Measurements from ENCODE around the gene CD70.
"Not testable (repeated sequence)": the region's sequence is repeated elsewhere in the genome, so short reads cannot be mapped to it uniquely, and the experiment has no call there.

CD70 gene

DNA sequence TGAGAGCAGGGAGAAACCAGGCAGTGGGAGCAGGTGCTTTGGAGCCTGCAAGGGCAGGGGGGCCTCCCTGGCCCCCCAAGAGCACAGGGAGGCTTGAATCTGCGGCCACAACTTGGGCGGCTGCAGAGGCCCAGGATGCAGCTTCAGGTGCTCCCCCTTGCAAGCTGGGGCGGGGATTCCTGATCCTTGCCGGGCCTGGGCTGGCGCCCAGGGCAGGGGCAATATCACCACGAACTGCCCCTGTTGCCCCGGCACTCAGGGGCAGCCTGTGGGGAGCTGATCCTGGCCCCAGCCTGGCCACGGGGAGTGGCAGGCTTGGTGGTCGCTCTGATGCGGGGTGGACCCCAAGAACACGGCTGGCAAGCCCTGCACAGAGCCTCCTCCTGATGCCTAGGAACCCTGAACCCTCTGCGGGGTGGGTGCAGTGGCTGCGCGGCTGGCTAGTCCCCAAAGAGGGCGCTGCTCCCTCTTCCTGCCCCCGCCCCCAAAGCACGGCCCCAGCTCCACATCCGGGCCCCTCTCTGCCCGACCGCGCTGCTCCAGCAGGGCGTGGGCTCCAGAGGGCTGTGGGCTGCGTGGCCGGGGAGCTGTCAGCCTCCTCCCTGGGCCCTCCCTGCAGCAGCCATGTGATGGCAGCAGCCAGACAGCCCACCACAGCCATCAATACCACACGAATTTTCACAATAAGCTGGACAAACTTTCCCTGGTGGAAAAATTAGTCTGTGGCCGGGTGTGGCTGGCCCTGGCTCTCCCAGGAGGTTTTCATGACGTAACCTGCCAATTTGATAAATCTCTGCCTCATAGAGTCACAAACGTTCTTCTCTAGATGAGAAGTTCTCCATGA lies 39.1 kb downstream of the CD70 start:
- peak; percentile 56 for DNase-seq
- Histone ChIP-seq H3K27me3 (ENCODE audit: insufficient read depth, low read depth, severe bottlenecking) (no peaks in the 10 kb centered on the region), H3K27ac (no peak overlapping the region), H3K4me3 (ENCODE audit: low read depth, low read length) (no peak overlapping the region), H3K36me3 (no peaks in the 10 kb centered on the region), H3K9me3 (ENCODE audit: severe bottlenecking) (peaks cover 4% of the 10 kb centered on the region)
- TF ChIP-seq, protein P1, sequence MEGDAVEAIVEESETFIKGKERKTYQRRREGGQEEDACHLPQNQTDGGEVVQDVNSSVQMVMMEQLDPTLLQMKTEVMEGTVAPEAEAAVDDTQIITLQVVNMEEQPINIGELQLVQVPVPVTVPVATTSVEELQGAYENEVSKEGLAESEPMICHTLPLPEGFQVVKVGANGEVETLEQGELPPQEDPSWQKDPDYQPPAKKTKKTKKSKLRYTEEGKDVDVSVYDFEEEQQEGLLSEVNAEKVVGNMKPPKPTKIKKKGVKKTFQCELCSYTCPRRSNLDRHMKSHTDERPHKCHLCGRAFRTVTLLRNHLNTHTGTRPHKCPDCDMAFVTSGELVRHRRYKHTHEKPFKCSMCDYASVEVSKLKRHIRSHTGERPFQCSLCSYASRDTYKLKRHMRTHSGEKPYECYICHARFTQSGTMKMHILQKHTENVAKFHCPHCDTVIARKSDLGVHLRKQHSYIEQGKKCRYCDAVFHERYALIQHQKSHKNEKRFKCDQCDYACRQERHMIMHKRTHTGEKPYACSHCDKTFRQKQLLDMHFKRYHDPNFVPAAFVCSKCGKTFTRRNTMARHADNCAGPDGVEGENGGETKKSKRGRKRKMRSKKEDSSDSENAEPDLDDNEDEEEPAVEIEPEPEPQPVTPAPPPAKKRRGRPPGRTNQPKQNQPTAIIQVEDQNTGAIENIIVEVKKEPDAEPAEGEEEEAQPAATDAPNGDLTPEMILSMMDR (IDR thresholded peaks at IDR 0.05; ENCODE audit: low read depth, low read length): peak; percentile 64

DNA sequence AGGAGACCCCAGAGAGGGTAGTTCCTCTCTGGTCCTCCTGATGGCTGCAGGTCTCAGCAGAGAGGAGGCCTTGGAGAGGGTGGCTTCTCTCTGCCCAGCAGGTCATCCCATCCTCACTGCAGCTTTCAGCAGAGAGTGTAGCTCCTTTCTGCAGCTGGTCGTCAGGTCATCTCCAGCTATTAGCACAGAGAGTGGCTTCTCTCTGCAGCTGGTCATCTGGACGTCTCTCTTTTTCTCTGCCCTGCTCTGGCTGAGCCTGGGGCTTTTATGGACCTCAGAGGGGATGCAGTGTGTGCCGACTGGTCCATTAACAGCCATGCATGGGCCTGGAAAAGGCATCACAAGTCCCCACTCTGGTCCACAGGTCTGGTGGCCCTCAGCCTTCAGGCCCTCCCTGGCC lies 39.9 kb downstream of the CD70 start:
- Histone ChIP-seq H3K27ac (no peak overlapping the region), H3K27me3 (ENCODE audit: insufficient read depth, low read depth, severe bottlenecking) (no peaks in the 10 kb centered on the region), H3K4me3 (ENCODE audit: low read depth, low read length) (no peak overlapping the region), H3K36me3 (no peaks in the 10 kb centered on the region), H3K9me3 (ENCODE audit: severe bottlenecking) (peaks cover 8% of the 10 kb centered on the region)
- DNase-seq: no peak
- TF ChIP-seq, protein P1 (IDR thresholded peaks at IDR 0.05; ENCODE audit: low read depth, low read length): no peak

DNA sequence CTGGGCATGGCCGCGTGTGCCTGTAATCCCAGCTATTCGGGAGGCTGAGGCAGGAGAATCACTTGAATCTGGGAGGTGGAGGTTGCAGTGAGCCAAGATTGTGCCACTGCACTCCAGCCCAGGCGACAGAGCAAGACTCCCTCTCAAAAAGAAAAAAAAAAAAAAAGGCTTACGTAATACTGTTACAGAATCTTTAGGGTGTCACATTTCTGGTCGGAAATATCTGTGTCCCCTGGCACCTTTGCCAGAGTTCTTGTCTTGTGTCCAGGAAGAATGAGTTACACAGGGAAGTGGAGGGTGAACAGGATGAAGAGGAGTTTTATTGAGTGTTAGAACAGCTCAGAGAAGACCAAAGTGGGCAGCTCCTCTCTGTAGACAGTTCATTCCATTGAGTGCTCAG lies 40.3 kb downstream of the CD70 start:
- H3K9me3 ChIP-seq (ENCODE audit: severe bottlenecking); DNase-seq; H3K36me3 ChIP-seq; H3K27ac ChIP-seq; H3K27me3 ChIP-seq (ENCODE audit: insufficient read depth, low read depth, severe bottlenecking); H3K4me3 ChIP-seq (ENCODE audit: low read depth, low read length): not testable (repeated sequence)

DNA sequence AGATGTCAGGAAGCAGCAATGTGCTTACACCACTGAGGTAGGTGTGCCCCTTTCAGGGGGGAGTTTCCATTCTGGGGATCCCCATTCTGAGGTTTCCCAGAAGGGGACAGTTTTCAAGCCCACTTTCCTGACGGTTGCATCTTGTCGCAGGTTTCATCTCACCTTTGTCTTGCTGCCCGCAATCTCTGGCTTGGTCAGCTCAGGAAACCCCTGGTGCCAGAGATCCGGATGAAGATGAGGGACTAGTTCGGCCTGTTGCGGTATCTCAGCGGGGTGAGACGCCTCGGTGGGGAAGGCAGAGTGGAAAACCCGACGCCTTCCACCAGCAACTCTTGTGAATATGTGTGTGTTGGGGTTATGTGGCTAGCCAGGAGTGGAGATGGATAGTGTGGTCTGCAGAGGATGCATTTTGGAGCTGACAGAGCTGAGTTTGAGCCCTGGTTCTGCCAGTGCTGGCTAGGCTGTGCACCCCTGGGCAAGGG lies 47.0 kb downstream of the CD70 start:
- Histone ChIP-seq H3K27me3 (ENCODE audit: insufficient read depth, low read depth, severe bottlenecking) (no peaks in the 10 kb centered on the region), H3K36me3 (no peaks in the 10 kb centered on the region), H3K27ac (no peak overlapping the region), H3K9me3 (ENCODE audit: severe bottlenecking) (peaks cover 5% of the 10 kb centered on the region), H3K4me3 (ENCODE audit: low read depth, low read length) (no peak overlapping the region)
- TF ChIP-seq, protein P1 (IDR thresholded peaks at IDR 0.05; ENCODE audit: low read depth, low read length): no peak
- no peak for DNase-seq

DNA sequence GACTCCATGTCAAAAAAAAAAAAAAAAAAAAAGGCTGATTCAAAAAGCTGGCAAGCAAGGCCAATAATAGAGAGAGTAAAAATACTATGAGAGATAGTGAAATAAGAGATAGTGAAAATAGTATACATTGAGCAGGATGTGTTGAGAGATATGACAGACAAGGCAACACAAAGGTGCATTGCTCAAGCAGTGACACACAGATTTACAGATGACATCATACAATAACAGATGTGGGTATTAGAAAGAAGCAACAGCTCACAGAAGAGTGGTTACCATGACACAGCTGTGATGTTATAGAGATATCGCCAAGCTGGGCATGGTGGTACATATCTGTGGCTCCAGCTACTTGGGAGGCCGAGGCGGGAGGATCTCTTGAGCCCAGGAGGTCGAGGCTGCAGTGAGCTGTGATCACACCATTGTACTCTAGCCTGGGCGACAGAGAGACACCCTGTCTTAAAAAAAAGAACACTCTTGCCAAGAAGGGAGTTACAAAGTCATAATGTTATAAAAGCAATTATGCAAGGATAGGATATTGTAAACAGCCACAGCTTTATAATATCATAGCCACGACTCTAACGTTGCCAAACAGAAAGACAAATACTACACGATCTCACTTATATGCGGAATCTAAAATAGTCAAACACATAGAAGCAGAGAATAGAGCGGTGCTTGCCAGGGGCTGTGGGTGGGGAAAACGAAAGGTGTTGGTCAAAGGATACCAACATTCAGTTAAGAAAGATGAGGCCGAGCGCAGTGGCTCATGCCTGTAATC lies 49.8 kb downstream of the CD70 start:
- peaks cover 8% of the 10 kb centered on the region for H3K9me3 ChIP-seq (ENCODE audit: severe bottlenecking)
- H3K4me3 ChIP-seq (ENCODE audit: low read depth, low read length): no peak overlapping the region
- H3K36me3 ChIP-seq: no peaks in the 10 kb centered on the region
- no peak for DNase-seq
- H3K27ac ChIP-seq: no peak overlapping the region
- no peaks in the 10 kb centered on the region for H3K27me3 ChIP-seq (ENCODE audit: insufficient read depth, low read depth, severe bottlenecking)
- TF ChIP-seq, protein P1 (IDR thresholded peaks at IDR 0.05; ENCODE audit: low read depth, low read length): no peak

DNA sequence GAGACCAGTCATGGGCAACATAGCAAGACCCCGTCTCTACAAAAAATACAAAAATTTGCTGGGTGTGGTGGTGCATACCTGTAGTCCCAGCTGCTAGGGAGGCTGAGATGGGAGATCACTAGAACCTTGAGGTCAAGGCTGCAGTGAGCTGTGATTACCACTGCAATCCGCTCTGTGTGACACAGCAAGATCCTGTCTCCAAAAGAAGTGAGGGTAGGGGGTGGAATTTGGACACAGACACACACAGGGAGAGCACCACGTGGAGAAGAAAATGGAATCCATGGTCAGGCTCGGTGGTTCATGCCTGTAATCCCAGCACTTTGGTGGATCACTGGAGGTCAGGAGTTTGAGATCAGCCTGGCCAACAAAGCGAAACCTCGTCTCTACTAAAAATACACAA lies 51.4 kb downstream of the CD70 start:
- H3K4me3 ChIP-seq (ENCODE audit: low read depth, low read length): no peak overlapping the region
- H3K36me3 ChIP-seq: peaks cover 7% of the 10 kb centered on the region
- H3K27ac ChIP-seq: no peak overlapping the region
- H3K27me3 ChIP-seq (ENCODE audit: insufficient read depth, low read depth, severe bottlenecking): no peaks in the 10 kb centered on the region
- DNase-seq: no peak
- peaks cover 8% of the 10 kb centered on the region for H3K9me3 ChIP-seq (ENCODE audit: severe bottlenecking)
- TF ChIP-seq, protein P1 (IDR thresholded peaks at IDR 0.05; ENCODE audit: low read depth, low read length): no peak

Measured in WERI-Rb-1 (cell line).